Activated T-helper 1 cell treated with Interleukin-2 at 50 U/mL for 16 hours (primary cell): Measurements from ENCODE around the gene MYLK.
"Not testable (repeated sequence)": the region's sequence is repeated elsewhere in the genome, so short reads cannot be mapped to it uniquely, and the experiment has no call there.

Experiments
- DNase-seq: peaks from one replicate; pipeline ENCODE4 v3.0.0-alpha.2; 2020; ENCODE audit warnings: low read depth

The MYLK gene

DNA sequence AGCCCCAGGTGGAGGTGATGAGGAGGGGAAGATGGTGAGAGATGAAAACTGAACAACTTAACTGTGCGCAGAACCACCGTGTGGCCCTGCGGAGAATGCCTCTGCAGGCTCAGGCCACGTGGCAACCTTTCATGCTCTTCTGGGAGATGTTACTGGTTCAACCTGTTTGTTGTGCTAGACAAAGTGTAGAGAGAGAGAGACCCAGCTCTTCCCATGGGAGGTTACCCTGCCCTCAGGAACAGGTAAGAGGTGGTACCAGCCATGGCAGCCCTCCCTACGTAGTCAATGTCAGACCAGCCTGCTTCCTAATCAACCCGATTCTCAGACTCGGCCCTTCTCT is 262.3 kb downstream of the MYLK start:
- no peak for DNase-seq

DNA sequence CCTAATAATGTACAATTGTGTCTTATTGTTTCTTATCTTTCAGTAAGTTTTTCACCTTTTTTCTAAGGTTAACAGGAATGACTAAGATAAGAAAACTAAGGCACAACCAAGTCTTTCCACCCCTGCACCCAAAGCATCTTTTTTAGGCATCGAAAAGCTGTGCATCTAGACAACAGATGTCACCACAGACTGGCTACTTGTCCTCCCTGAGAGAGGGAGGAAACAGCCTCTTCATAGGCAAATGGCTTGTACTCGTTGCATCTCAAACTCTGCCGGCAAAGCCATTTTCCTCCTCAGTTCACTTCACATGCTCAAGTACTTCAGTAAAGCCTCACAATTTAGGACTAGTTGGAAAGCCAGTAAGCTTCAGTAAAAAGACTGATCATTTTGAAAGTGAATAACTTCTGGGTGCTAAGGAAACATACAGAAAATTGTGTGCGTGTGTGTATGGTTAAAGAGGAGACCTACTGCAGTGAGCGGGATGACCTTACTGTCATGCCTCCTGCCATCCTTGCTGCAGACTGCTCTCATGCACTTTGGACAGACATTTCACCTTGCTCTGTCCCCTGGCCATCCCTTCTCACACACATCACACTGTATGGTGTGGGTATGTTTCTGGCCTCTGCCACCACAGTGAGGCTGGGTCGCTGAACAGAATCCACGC is 262.8 kb downstream of the MYLK start:
- DNase-seq: no peak

DNA sequence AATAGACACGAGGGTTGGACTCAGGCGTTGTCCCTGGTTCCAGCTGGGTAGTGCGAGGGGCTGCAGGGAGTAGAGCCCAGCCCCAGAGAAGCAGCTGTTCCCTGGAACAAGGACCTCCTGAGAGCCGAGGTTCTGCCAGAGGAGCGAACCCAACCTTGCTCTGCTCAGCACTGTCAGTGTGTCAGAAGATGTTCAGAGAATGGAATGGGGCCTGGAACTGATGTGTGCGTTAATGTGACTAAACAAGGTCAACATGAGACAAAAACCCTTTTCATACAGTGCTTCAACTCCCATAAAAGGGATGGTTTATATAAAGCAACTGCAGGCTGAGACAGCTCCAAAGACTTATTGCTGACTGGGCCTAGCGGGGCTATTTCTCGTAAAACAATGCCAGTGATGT is 263.8 kb downstream of the MYLK start:
- no peak for DNase-seq

DNA sequence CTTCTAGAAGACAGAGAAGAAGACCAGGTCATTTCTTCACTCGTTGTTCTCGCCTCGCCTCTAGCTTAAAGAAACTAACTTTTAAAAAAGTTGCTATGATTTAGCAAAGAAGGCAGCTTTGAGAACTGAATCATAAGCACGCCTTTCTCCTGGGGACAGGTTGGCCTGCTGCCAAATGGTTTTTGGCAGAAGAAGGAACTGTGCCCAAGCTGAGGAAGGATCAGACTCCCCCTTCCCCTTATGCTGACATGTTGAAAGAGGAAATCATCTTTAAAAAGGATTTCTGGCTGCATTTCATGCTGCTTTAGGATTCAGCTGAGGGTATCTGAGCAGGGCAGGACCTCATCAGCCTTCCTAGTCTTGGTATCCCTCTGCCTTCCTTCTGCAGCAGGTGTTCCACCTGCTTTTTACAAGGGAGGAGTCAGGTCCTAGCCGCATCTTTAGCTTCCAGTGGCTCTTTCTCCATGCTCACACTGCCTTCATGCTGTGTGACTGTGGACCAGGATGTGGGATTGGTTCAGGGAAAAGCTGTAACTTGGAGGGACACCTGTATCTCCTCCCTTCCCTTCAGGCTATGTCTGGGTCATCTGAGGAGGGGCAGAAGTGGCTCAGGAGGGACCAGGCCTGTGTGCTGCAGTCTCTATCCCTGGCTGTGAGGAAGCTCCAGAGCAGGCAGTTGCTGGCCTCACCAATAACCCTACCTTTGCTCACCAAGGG is 265.2 kb downstream of the MYLK start:
- no peak for DNase-seq

DNA sequence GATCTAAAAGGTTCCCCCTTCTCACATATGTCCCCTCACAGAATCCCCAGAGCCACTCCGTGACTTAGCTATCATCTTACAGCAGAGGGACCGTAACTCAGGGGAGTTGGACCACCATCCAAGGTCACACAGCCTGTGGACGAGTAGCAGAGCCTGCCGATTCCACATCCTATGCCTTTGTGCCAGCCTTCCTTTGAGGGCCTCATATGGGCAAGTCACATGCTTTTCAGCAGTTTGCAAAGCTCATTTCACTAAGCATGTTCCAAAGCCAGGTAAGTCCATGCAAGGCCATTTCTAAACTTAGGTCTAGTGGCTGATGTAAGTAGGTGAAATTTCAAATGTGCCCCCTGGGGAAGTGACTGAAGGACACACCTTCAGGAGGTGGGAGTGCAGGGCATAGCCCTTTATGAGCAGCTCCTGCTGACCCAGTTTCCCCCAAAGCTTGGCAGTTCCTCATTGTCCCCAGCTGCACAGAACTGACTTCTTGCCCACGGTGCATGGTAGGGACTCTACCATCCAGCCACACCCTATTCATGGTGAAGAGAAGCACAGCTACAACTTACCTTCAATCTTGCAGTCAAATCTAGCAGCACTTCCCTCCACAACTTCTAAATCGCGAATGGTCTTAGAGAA is 265.9 kb downstream of the MYLK start:
- DNase-seq: no peak

DNA sequence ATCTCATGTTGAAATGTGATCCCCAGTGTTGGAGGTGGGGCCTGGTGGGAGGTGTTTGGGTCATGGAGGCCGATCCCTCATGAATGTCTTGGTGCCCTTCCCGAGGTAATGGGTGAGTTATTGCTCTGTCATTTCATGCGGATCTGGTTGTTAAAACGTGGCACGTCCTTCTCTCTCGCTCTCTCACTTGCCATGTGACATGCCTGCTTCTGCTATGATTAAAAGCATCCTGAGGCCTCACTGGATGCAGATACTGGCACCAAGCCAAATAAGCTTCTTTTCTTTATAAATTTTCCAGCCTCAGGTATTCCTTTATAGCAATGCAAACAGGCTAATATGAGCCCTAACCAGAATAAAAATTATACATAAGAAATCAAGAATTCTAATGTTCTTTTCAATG is 267.5 kb downstream of the MYLK start:
- no peak for DNase-seq

DNA sequence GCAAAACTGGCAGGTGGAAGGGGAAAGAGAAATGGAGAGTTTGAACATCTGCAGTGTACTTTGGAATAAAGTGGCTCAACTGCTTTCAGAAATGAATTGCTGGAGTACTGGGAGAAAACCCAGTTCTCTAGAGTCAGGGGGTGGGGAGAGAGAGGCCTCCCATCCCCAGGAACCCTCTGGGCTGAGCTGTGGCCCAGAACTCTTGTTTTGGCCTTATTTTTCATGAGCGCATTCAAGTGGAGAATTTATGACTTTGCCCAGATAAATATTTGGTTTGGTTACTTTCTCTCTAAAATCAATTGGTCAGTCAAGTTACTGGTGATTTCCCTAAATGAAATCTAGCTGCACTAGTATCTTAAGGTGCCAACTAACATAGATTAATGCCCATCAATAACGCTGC is 270.6 kb downstream of the MYLK start:
- DNase-seq: no peak

DNA sequence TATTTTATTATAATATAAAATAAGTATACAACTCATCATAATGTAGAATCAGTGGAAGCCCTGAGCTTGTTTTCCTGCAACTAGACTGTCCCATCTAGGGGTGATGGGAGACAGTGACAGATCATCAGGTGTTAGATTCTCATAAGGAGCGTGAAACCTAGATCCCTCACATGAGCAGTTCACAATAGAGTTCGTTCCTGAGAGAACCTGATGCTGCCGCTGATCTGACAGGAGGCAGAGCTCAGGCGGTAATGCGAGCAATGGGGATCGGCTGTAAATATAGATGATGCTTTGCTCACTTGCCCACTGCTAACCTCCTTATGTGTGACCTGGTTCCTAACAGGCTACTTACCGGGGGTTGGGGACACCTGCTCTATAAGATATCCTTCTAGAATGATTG is 272.5 kb downstream of the MYLK start:
- DNase-seq: not testable (repeated sequence)

DNA sequence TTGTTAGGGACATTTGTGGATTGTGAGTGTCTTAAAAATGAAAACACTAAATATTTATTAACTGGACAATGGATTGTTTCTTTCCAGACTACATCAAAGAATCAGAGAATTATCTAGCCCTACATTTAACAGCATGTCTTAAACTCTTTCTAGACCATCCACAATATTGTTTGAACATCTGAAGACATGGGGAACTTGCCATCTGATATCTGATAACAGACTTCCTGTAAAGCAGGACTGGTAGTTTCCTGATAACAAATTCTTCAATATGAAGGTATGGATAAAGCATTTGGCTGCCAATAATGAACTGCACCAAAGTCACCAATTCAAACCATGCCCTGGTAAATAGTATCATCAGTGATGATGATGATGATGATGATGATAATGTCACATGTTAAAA is 273.1 kb downstream of the MYLK start:
- DNase-seq: no peak

DNA sequence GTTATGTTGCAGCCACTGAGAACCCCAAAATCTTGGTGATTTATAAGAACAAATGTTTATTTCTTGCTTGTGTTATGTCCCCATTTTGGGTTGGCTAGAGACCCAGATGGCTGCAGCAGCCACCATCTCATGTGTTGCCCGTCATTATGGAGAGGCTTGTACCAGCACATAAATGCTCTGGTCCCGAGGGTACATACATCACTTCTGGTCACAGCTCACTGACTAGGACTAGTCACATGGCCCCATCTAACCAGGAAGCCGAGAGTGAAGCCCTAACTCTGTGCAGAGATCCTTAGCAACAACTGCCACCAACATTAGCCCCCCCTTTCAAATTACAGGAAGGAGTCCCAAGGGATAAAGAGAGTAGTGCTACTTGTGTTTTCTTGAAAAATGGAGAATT is 273.8 kb downstream of the MYLK start:
- DNase-seq: no peak

DNA sequence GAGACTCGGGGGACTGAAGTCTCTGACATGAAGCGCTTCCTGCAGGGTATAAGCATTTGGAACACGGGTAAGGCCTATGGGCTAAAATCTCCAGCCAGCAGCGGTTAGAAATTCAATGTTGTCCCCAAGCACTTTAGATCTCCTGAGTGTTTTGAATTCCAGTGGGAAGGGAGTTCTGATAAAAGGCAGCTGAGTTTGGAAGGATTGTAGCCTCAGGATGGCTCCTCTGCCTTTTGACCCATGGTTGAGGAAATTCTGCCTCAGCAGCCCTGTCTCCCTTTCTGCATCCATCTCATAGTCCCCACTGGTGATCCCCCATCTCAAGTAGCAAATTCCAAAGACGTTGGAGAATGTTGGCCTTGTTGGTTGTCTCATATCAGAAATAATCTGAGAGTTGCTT is 275.1 kb downstream of the MYLK start:
- no peak for DNase-seq

DNA sequence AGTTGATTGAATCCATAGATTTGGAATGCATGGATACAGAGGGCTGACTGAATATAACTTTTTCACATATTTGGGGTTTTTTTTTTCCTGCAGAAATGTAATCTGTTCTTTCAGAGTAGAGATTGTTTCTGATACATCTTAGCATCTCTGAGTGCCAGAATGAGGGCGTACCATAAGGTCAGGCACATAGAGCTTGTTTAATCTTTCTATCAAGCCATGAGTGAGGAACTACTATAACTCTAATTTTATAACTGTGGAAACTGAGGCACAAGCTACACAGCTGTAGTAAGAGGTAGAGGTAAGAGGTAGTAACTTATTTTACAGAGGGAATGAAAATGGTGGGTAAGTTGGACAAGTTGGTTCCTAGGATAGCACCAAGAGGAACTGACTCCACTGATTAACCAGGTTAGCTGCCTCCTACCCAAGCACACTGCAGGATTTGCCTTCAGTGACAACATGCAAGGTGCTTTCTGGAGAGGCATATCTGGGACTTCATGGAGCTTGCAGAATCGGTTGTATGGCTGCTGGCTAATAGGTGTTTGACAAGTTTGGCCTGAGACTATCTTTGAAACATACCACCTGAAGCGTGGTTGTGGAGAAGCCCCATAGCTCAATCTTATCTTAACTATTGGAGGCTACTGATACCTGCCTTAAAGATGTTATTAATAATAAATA is 275.7 kb downstream of the MYLK start:
- no peak for DNase-seq

DNA sequence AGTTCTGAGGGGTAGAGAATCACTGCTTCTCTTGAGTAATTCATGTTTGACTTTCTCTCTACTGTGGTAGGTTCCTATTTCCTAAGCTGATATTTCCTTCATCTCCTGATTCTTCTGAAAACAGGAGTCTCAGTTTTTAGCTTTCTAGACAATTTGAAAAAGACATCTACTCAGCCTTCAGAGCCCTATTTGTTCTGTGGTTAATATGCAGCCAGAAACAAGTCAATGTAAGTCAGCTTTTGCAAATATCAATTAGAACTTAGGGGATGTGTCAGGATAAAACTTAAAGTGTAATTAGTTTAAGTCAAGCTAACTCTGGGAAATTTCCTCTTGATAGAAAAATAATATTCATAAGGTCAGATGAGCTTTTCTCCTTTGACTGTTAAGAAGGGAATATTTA is 277.6 kb downstream of the MYLK start:
- no peak for DNase-seq

DNA sequence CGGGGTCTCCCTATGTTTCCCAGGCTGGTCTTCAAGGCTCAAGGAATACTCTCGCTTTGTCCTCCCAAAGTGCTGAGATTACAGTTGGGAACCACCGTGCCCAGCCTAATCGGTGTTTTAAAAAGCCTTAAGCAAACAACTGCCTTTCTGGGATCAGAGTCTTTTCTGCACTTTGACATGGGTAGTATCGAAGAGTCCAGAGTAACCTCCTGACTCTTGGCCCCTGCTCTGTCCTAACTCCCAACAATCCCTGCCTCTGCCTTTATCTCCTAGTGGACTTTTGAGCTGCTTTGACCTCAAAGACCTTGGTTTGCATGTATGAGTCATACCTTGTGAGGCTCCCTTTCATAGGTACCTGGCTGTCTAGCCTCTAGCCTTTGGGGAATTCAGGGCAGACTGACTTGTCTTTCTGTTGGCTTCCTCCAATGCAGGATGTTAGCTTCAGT is 278.3 kb downstream of the MYLK start:
- no peak for DNase-seq

DNA sequence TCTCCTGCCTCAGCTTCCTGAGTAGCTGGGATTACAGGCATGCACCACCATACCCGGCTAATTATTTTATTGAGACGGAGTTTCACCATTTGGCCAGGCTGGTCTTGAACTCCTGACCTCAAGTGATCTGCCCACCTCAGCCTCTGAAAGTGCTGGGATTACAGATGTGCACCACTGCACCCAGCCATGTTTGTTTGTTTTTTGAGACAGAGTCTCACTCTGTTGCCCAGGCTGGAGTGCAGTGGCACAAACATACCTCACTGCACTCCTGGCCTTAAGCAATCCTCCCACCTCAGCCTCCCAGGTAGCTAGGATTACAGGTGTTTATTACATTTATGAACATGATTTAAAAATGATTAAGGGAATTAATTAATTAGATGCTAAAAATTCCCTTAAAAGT is 281.0 kb downstream of the MYLK start:
- not testable (repeated sequence) for DNase-seq

DNA sequence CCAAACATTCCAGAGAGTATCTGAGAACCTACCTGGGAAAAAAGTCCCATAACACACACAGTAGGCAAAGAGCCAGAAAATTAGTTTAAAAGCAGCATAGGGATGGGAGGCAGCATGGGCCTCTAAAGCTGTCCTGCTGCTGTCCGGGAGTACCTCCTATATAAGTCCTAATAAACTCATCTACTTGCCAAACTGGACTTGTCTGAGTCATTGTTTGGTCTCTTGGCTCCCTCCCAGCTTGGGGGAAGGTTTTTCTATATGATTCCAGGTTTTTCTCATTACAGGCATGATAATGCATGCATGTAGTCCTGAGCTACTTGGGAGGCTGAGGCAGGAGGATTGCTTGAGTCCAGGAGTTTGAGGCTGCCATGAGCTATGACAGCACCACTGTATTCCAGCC is 281.8 kb downstream of the MYLK start:
- no peak for DNase-seq

DNA sequence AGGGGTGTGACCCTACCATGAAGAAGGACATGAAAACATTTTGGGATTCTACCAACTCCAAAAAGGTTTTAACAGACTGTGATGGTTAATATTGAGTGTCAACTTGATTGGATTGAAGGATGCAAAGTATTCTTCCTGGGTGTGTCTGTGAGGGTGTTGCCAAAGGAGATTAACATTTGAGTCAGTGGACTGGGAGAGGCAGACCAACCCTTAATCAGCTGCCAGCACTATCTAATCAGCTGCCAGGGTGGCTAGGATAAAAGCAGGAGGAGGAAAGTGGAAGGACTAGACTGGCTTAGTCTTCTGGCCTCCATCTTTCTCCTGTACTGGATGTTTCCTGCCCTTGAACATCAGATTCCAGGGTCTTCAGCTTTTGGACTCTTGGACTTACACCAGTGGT is 283.3 kb downstream of the MYLK start:
- not testable (repeated sequence) for DNase-seq

DNA sequence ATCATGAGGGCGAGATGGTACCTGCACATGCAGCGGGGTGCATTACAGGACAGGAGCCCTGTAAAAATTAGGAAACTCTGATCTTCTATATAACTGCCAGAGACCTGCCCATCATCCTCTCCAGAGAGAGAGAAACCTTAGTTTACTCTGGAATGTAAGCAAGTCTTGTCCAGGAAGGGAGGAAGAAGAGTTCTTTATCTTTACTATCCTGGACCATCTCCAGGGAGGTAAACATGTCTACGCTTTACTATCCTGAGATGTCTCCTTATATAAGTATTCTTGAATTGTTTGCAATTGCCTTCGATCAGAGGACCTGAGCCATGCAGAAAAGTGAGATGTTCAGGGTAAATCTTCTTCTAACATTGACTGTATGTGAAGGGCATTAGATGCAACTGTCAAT is 286.6 kb downstream of the MYLK start:
- DNase-seq: no peak

DNA sequence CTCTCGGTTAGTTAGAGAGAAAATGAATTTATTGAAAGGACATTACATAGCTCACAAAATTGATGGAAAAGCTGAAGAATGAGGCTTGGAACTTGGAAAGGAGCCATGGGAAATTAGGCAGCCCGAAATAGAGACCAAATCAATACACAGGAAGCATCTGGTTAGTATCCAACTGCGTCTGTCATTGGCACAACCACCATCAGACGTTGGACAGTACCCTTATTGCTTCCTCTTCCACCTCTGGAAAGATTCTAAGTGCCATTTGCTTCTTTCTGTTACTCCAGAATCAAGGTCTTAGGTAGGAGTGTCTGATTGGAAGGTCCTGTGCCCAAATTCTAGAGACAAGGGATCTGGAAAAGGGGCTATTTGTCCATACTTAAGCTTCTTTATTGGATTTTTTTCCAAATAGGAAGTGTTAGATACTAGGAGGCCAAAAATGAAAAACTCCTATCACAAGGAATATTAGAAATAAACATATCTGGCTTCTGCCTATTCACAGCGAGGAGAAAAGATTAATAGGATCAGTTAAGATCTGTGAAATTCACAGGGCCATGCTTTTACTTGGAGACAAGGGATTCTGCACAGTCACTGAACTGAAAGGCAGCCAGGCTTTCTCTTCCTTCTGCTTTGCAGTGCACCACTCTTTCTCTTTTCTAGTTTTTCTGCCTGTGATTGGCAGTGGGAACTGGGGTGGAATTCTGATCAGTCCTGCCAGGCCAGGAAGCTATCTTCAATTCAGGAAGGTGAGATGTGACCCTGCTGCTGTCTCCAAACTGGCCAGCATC is 288.5 kb downstream of the MYLK start:
- DNase-seq: no peak

DNA sequence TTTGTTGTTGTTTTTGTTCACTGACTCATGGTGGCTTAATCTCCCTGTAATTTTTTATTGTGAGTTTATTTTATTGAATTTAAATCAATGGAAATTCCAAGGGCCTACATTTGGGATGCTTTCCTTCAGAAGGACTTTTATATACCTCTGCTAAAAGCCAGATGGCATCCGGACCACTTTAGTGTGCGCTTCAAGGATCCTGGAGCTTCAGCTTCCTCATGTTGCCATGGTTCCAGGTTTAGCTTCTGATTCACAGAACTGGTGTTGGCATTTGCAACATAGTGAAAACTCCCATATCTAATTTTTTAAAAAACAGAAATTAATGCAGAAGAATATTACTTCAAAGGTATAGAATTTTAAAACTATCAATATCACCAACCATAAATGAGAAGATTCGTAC is 290.8 kb downstream of the MYLK start:
- no peak for DNase-seq

DNA sequence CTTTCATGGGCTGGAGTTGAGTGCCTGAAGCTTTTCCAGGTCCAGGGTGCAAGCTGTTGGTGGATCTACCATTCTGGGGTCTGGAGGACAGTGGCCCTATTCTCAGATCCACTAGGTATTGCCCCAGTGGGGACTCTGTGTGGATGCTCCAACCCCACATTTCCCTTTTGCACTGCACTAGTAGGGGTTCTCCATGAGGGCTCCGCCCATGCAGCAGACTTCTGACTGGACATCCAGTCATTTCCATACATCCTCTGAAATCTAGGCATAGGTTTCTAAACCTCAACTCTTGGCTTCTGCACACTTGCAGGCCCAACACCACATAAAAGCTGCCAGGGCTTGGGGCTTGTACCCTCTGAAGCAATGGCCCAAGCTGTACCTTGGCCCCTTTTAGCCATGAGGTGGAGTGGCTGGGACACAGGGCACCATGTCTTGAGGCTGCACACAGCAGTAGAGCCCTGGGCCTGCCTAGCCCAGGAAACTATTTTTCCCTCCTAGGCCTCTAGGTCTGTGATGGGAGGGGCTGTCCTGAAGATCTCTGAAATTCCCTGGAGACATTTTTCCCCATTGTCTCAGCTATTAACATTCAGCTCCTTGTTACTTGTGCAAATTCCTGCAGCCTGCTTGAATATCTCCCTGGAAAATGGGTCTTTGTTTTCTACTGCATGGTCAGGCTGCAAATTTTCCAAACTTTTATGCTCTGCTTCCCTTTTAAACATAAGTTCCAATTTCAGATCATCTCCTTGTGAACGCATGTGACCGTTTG is 293.3 kb downstream of the MYLK start:
- DNase-seq: no peak

DNA sequence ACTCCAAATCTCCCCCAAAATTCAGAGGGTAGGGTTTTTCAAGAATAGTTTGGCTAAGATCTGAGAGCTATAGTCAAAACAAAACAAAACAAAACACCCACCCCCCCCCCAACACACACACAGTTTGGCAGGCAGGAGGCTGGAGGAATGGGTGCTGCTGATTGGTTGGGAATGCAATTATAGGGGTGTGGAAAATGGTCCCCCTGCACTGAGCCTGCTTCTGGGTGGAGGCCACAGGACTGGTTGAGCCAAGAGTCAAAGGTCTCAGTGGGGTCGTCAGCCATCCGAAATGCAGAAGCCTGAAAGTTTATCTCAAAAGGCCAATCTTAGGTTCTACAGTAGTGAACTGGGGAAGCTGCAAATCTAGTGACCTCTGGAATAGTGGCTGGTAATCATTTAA is 296.7 kb downstream of the MYLK start:
- no peak for DNase-seq
